Measurements from ENCODE around the gene DNTT.

GRCh38 chr10:96374985-96375830 lies 71.0 kb downstream of the DNTT start:
- peak; percentile 55 for TF ChIP-seq USF2 (IDR thresholded peaks at IDR 0.05)
- no peak for TF ChIP-seq HOXA7 (CRISPR knock-in tag; IDR thresholded peaks at IDR 0.05)
- peak; percentile 30 for TF ChIP-seq POLR2A (IDR thresholded peaks at IDR 0.05; ENCODE audit: low read length)
- TF ChIP-seq PBX3 (IDR thresholded peaks at IDR 0.05): no peak

All from A549 (cell line).